PC-3 (cell line): ENCODE data around the gene BTBD2. TPM values are rescaled to one million over a fixed set of nuclear protein-coding genes. Genes with fewer than 3 reads are reported as not detected.
A peak's percentile ranks its signal among the peaks of the same experiment; 100 is the strongest.

Experiments used
- ATAC-seq: fragments of 200-7000 bp; cut with Tn5 transposase; 2 replicates; pipeline ENCODE4 v1.9.1; 2020; ENCODE audit warnings: mild to moderate bottlenecking, moderate library complexity
- BruUV-seq: library from RNA; stranded (reverse); fragments of 400-500 nt; replicated peaks from 2 replicates; lab custom pipeline; 2021; lab: Mats Ljungman, UMichigan
- CTCF ChIA-PET: fragments of 300-600 bp; sonication (Branson Sonifier 250); formaldehyde crosslinking; loops from one replicate; lab custom pipeline; 2022; ENCODE audit warnings: antibody characterized with exemption; lab: Charles Lee
- POLR2A ChIA-PET: fragments of 300-600 bp; sonication (Branson Sonifier 250); formaldehyde crosslinking; loops from one replicate; lab custom pipeline; 2022; ENCODE audit warnings: antibody characterized with exemption; ENCODE audit not compliant: unreplicated experiment; lab: Charles Lee
- DNase-seq: peaks from one replicate; pipeline ENCODE4 v3.0.0-alpha.2; 2015
- H2AFZ ChIP-seq: fragments of 300-600 bp; sonication (generic); 2 replicates; pipeline ENCODE4 v1.6.0; 2016; ENCODE audit warnings: antibody characterized with exemption, low read length
- H3F3A ChIP-seq: fragments of 300-600 bp; sonication (generic); one replicate; pipeline ENCODE4 v1.6.0; 2017; ENCODE audit warnings: antibody characterized with exemption, low read length, control low read depth, mild to moderate bottlenecking; ENCODE audit not compliant: unreplicated experiment
- H3K27ac ChIP-seq: fragments of 300-600 bp; sonication (generic); 2 replicates; pipeline ENCODE4 v1.5.1; 2016; ENCODE audit warnings: mild to moderate bottlenecking, low read length
- H3K27me3 ChIP-seq: fragments of 300-600 bp; sonication (generic); 2 replicates; pipeline ENCODE4 v1.6.1; 2016; ENCODE audit warnings: low read length, mixed read lengths
- H3K36me3 ChIP-seq: fragments of 300-600 bp; sonication (generic); 2 replicates; pipeline ENCODE4 v1.6.1; 2016; ENCODE audit warnings: low read depth, mixed run types, low read length, mixed read lengths
- H3K4me1 ChIP-seq: fragments of 300-600 bp; sonication (generic); 2 replicates; pipeline ENCODE4 v1.5.1; 2016; ENCODE audit warnings: low read length; ENCODE audit not compliant: insufficient read depth
- H3K4me2 ChIP-seq: fragments of 300-600 bp; sonication (generic); 2 replicates; pipeline ENCODE4 v1.6.0; 2016; ENCODE audit warnings: low read length
- H3K4me3 ChIP-seq: fragments of 300-600 bp; sonication (generic); 2 replicates; pipeline ENCODE4 v1.5.1; 2016; ENCODE audit warnings: mild to moderate bottlenecking, low read length, mixed read lengths
- H3K79me2 ChIP-seq: fragments of 300-600 bp; sonication (generic); 2 replicates; pipeline ENCODE4 v1.6.1; 2017; ENCODE audit warnings: low read length, mixed read lengths
- H3K9ac ChIP-seq: fragments of 300-600 bp; sonication (generic); 2 replicates; pipeline ENCODE4 v1.6.0; 2016; ENCODE audit warnings: mild to moderate bottlenecking, low read length
- H3K9me2 ChIP-seq: fragments of 300-600 bp; sonication (generic); replicated peaks from 2 replicates; pipeline ENCODE4 v1.6.1; 2016; ENCODE audit warnings: mixed run types, low read length, mixed read lengths
- H3K9me3 ChIP-seq: fragments of 300-600 bp; sonication (generic); 2 replicates; pipeline ENCODE4 v1.6.1; 2016; ENCODE audit warnings: low read length, mixed read lengths
- H4K20me1 ChIP-seq: fragments of 300-600 bp; sonication (generic); 2 replicates; pipeline ENCODE4 v1.6.1; 2016; ENCODE audit warnings: low read length, mixed read lengths
- EZH2 ChIP-seq: fragments of 300-600 bp; sonication (generic); IDR thresholded peaks from one replicate; pipeline ENCODE4 v1.6.1; 2017; ENCODE audit warnings: antibody characterized with exemption, mild to moderate bottlenecking, low read length; ENCODE audit not compliant: unreplicated experiment
- EZH2phosphoT487 ChIP-seq: fragments of 300-600 bp; sonication (generic); IDR thresholded peaks from 2 replicates; pipeline ENCODE4 v1.6.1; 2018; ENCODE audit warnings: mild to moderate bottlenecking, antibody characterized with exemption, low read length, borderline replicate concordance
- intact Hi-C: fragments of 100-400 bp; cut with micrococcal nuclease; formaldehyde crosslinking; loops from 2 replicates; pipeline ENCODE4 v1.9.0; 2023
- total RNA-seq: library from RNA; depleted of rRNA; stranded (reverse); fragments of >200 nt; gene quantifications from 2 replicates; pipeline ENCODE4 v1.2.3, GENCODE V29; 2014
- TF ChIP-seq, protein P1 (sequence below): fragments of 300-600 bp; sonication (generic); conservative IDR thresholded peaks from 2 replicates; pipeline ENCODE4 v1.5.1; 2017; ENCODE audit warnings: antibody characterized with exemption, low read depth, mild to moderate bottlenecking, low read length

Gene BTBD2
- total RNA-seq, 1 experiment from 2014 or later = 72.0 TPM

DNA sequence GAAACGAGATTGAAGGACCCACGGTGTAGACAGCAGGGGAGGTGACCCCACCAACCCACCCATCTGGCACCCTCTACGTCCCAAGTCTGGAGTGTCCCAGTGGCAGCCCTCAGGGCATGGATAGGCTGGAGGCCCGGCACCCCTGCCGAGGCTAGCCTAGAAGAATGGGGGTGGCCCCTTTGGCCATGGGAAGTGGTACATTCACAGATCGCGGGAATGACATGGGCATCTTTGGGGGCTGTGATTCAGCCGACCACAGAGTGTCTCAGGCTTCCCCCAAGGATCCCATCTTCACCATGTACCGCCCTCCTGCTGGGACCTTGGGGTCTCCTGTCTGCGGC, 46.8 kb upstream of the BTBD2 start:
- CTCF ChIA-PET = no interaction called here
- Histone ChIP-seq H3K9ac (peak overlapping the region; percentile 89; the same call in 1 of the 2 replicates), H3K4me3 (peak overlapping the region; percentile 78; the same call in 1 of the 2 replicates), H3K79me2 (no peaks in the 10 kb centered on the region), H4K20me1 (no peaks in the 10 kb centered on the region), H3K4me2 (peak overlapping the region; percentile 98), H3K36me3 (no peaks in the 10 kb centered on the region), H3K4me1 (peaks cover 31% of the 10 kb centered on the region), H3K9me3 (no peaks in the 10 kb centered on the region), H3K27me3 (no peaks in the 10 kb centered on the region), H3K9me2 (no peaks in the 10 kb centered on the region), H2AFZ (no peak overlapping the region), H3F3A (no peaks in the 10 kb centered on the region), H3K27ac (peak overlapping the region; percentile 98)
- intact Hi-C loops = no loop called here
- DNase-seq (no peak), ATAC-seq (no peak)
- no TSS peak for BruUV-seq
- TF ChIP-seq EZH2 (no peak), EZH2phosphoT487 (no peak)
- TF ChIP-seq, protein P1, sequence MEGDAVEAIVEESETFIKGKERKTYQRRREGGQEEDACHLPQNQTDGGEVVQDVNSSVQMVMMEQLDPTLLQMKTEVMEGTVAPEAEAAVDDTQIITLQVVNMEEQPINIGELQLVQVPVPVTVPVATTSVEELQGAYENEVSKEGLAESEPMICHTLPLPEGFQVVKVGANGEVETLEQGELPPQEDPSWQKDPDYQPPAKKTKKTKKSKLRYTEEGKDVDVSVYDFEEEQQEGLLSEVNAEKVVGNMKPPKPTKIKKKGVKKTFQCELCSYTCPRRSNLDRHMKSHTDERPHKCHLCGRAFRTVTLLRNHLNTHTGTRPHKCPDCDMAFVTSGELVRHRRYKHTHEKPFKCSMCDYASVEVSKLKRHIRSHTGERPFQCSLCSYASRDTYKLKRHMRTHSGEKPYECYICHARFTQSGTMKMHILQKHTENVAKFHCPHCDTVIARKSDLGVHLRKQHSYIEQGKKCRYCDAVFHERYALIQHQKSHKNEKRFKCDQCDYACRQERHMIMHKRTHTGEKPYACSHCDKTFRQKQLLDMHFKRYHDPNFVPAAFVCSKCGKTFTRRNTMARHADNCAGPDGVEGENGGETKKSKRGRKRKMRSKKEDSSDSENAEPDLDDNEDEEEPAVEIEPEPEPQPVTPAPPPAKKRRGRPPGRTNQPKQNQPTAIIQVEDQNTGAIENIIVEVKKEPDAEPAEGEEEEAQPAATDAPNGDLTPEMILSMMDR = no peak
- POLR2A ChIA-PET = no interaction called here

GRCh38 chr19:2061495-2062388, 46.2 kb upstream of the BTBD2 start:
- Histone ChIP-seq H3K4me2 (peak overlapping the region; percentile 98), H3K27me3 (no peaks in the 10 kb centered on the region), H3K36me3 (no peaks in the 10 kb centered on the region), H3K4me3 (peak overlapping the region; percentile 78), H2AFZ (peak overlapping the region; percentile 77), H3K27ac (peak overlapping the region; percentile 98), H3K4me1 (peaks cover 31% of the 10 kb centered on the region), H3F3A (no peaks in the 10 kb centered on the region), H3K79me2 (no peaks in the 10 kb centered on the region), H3K9me2 (no peaks in the 10 kb centered on the region), H3K9me3 (no peaks in the 10 kb centered on the region), H4K20me1 (no peaks in the 10 kb centered on the region), H3K9ac (peak overlapping the region; percentile 89)
- CTCF ChIA-PET = no interaction called here
- TSS peak; percentile 45 for BruUV-seq
- peak; percentile 96 for DNase-seq
- intact Hi-C loops = no loop called here
- POLR2A ChIA-PET = no interaction called here
- no peak for TF ChIP-seq EZH2phosphoT487
- no peak for TF ChIP-seq EZH2
- TF ChIP-seq, protein P1 = no peak
- peak; percentile 61 for ATAC-seq
